RWPE1 (cell line): ENCODE results near the gene QARS1.

Source experiments
- CTCF ChIA-PET: fragments of 350-600 bp; sonication (Branson Sonifier 250); formaldehyde crosslinking; extraction: SDS; loops from one replicate; lab custom pipeline; 2021; lab: Yijun Ruan, JAX
- POLR2A ChIA-PET: fragments of 400-600 bp; formaldehyde crosslinking; extraction: SDS; loops from one replicate; lab custom pipeline; 2020; ENCODE audit warnings: antibody characterized with exemption; ENCODE audit not compliant: low non-redundant PET; lab: Yijun Ruan, JAX
- DNase-seq: peaks from one replicate; pipeline ENCODE4 v3.0.0; 2012; ENCODE audit warnings: low spot score
- H3K27ac ChIP-seq: fragments of 450-650 bp; 2 replicates; pipeline ENCODE4 v1.5.1; 2017
- CTCF ChIP-seq: fragments of 450-650 bp; conservative IDR thresholded peaks from 2 replicates; pipeline ENCODE4 v1.5.1; 2017; ENCODE audit warnings: low read depth, mild to moderate bottlenecking

QARS1 gene

GRCh38 chr3:49079270-49079669 is 25.3 kb downstream of the QARS1 start:
- H3K27ac ChIP-seq: no peak overlapping the region
- POLR2A ChIA-PET: no interaction called here
- DNase-seq: no peak
- no peak for TF ChIP-seq CTCF
- CTCF ChIA-PET: no interaction called here

- H3K27ac ChIP-seq: no peak overlapping the region
- TF ChIP-seq CTCF: no peak
- ChIA-PET CTCF (no interaction called here), POLR2A (no interaction called here)
- DNase-seq: no peak
Measured at GRCh38 chr3:49076646-49077045, 27.9 kb downstream of the QARS1 start.

GRCh38 chr3:49076116-49076515 is 28.4 kb downstream of the QARS1 start:
- DNase-seq: no peak
- ChIA-PET POLR2A (no interaction called here), CTCF (no interaction called here)
- TF ChIP-seq CTCF: no peak
- no peak overlapping the region for H3K27ac ChIP-seq

GRCh38 chr3:49058011-49058410 is 46.5 kb downstream of the QARS1 start:
- no peak for TF ChIP-seq CTCF
- no peak for DNase-seq
- CTCF ChIA-PET: interaction anchor here (0.6 kb wide), 1 partner anchor 37 kb away, joined by 4 read pairs; no protein-coding TSS in a partner anchor
- H3K27ac ChIP-seq: no peak overlapping the region
- POLR2A ChIA-PET: no interaction called here

GRCh38 chr3:49057268-49057667 is 47.3 kb downstream of the QARS1 start:
- no peak for DNase-seq
- POLR2A ChIA-PET: no interaction called here
- CTCF ChIA-PET: no interaction called here
- no peak for TF ChIP-seq CTCF
- H3K27ac ChIP-seq: no peak overlapping the region

- no peak for TF ChIP-seq CTCF
- no peak overlapping the region for H3K27ac ChIP-seq
- CTCF ChIA-PET: no interaction called here
- POLR2A ChIA-PET: no interaction called here
- DNase-seq: no peak
Measured at GRCh38 chr3:49054344-49054862, 50.2 kb downstream of the QARS1 start.
